WTC11 (cell line): ENCODE results near the gene PAM16. TPM values are rescaled to one million over a fixed set of nuclear protein-coding genes. Genes with fewer than 3 reads are reported as not detected.

Source experiments
- ATAC-seq: fragments of 200-7000 bp; cut with Tn5 transposase; 2 replicates; pipeline ENCODE4 v1.10.0; 2021; ENCODE audit warnings: mild to moderate bottlenecking, moderate library complexity
- CTCF ChIA-PET: fragments of 300-600 bp; sonication (Branson Sonifier 250); formaldehyde crosslinking; loops from one replicate; lab custom pipeline; 2021; ENCODE audit warnings: antibody characterized with exemption; lab: Charles Lee
- POLR2A ChIA-PET: fragments of 350-600 bp; sonication (Branson Sonifier 250); formaldehyde crosslinking; loops from one replicate; lab custom pipeline; 2021; ENCODE audit warnings: antibody characterized with exemption; lab: Charles Lee
- DNase-seq: peaks from one replicate; pipeline ENCODE4 v3.0.0; 2021; ENCODE audit warnings: low spot score
- H3K27ac Mint-ChIP-seq: 2 replicates; pipeline ENCODE4 v1.8.0; 2021; ENCODE audit warnings: mixed read lengths
- H3K27me3 Mint-ChIP-seq: 2 replicates; pipeline ENCODE4 v1.8.0; 2021; ENCODE audit warnings: low read depth, mild to moderate bottlenecking, moderate library complexity, mixed read lengths
- H3K36me3 Mint-ChIP-seq: 2 replicates; pipeline ENCODE4 v1.8.0; 2021; ENCODE audit warnings: mixed read lengths
- H3K4me1 Mint-ChIP-seq: 2 replicates; pipeline ENCODE4 v1.8.0; 2022; ENCODE audit warnings: mixed read lengths
- H3K4me3 Mint-ChIP-seq: 2 replicates; pipeline ENCODE4 v1.8.0; 2021; ENCODE audit warnings: mild to moderate bottlenecking, moderate library complexity, mixed read lengths
- H3K9me3 Mint-ChIP-seq: 2 replicates; pipeline ENCODE4 v1.8.0; 2021; ENCODE audit warnings: mixed read lengths
- CBFB ChIP-seq: sonication (generic); formaldehyde crosslinking; IDR thresholded peaks from 2 replicates; pipeline ENCODE4 v1.8.1; 2022; ENCODE audit warnings: mild to moderate bottlenecking, low read depth, missing genetic modification reagents
- CREM ChIP-seq: sonication (generic); formaldehyde crosslinking; IDR thresholded peaks from 2 replicates; pipeline ENCODE4 v1.8.1; 2022; ENCODE audit warnings: mild to moderate bottlenecking, missing genetic modification reagents, moderate library complexity
- GTF2I ChIP-seq: fragments of 250-450 bp; sonication (Bioruptor Pico); conservative IDR thresholded peaks from 2 replicates; pipeline ENCODE4 v1.4.0; 2021; ENCODE audit warnings: mild to moderate bottlenecking
- JUN ChIP-seq: sonication (generic); formaldehyde crosslinking; IDR thresholded peaks from 2 replicates; pipeline ENCODE4 v1.8.0; 2023; ENCODE audit warnings: mild to moderate bottlenecking, missing genetic modification reagents
- MXD4 ChIP-seq: fragments of 250-450 bp; sonication (Bioruptor Pico); IDR thresholded peaks from 2 replicates; pipeline ENCODE4 v1.8.0; 2021; ENCODE audit warnings: mild to moderate bottlenecking, moderate library complexity, borderline replicate concordance
- NFATC4 ChIP-seq: fragments of 250-450 bp; sonication (Bioruptor Pico); IDR thresholded peaks from 2 replicates; pipeline ENCODE4 v1.9.0; 2021; ENCODE audit warnings: mild to moderate bottlenecking
- PRRX2 ChIP-seq: fragments of 250-450 bp; sonication (Bioruptor Pico); IDR thresholded peaks from 2 replicates; pipeline ENCODE4 v1.8.0; 2021; ENCODE audit warnings: mild to moderate bottlenecking
- TEAD4 ChIP-seq: sonication (generic); formaldehyde crosslinking; IDR thresholded peaks from 2 replicates; pipeline ENCODE4 v1.8.0; 2022; ENCODE audit warnings: mild to moderate bottlenecking, missing genetic modification reagents
- ZNF423 ChIP-seq: fragments of 250-450 bp; sonication (Bioruptor Pico); IDR thresholded peaks from 2 replicates; pipeline ENCODE4 v2.1.2; 2022; ENCODE audit warnings: mild to moderate bottlenecking, moderate library complexity
- ZNF671 ChIP-seq: fragments of 250-450 bp; sonication (Bioruptor Pico); IDR thresholded peaks from 2 replicates; pipeline ENCODE4 v1.8.0; 2021; ENCODE audit warnings: mild to moderate bottlenecking
- total RNA-seq: library from RNA; stranded (reverse); gene quantifications from 3 replicates; pipeline ENCODE4 v1.2.3, GENCODE V29; 2021
- TF ChIP-seq, protein P1 (sequence below): sonication (generic); formaldehyde crosslinking; IDR thresholded peaks from 2 replicates; pipeline ENCODE4 v1.8.1; 2022; ENCODE audit warnings: missing genetic modification reagents, borderline replicate concordance
- TF ChIP-seq, protein P2 (sequence below): fragments of 250-450 bp; sonication (Bioruptor Pico); IDR thresholded peaks from 2 replicates; pipeline ENCODE4 v2.1.2; 2022; ENCODE audit warnings: mild to moderate bottlenecking, moderate library complexity
- TF ChIP-seq, protein P3 (sequence below): sonication (generic); formaldehyde crosslinking; IDR thresholded peaks from 2 replicates; pipeline ENCODE4 v1.8.0; 2023; ENCODE audit warnings: missing genetic modification reagents, mild to moderate bottlenecking, borderline replicate concordance
- TF ChIP-seq, protein P4 (sequence below): sonication (generic); formaldehyde crosslinking; IDR thresholded peaks from 2 replicates; pipeline ENCODE4 v1.8.0; 2022; ENCODE audit warnings: mild to moderate bottlenecking, missing genetic modification reagents
- TF ChIP-seq, protein P5 (sequence below): sonication (generic); formaldehyde crosslinking; IDR thresholded peaks from 2 replicates; pipeline ENCODE4 v1.8.1; 2022; ENCODE audit warnings: mild to moderate bottlenecking, moderate library complexity, missing genetic modification reagents
- TF ChIP-seq, protein P6 (sequence below): sonication (generic); formaldehyde crosslinking; IDR thresholded peaks from 2 replicates; pipeline ENCODE4 v1.8.0; 2022; ENCODE audit warnings: mild to moderate bottlenecking, missing genetic modification reagents

PAM16 gene
- total RNA-seq, 1 experiment from 2014 or later: 88.9 TPM

DNA sequence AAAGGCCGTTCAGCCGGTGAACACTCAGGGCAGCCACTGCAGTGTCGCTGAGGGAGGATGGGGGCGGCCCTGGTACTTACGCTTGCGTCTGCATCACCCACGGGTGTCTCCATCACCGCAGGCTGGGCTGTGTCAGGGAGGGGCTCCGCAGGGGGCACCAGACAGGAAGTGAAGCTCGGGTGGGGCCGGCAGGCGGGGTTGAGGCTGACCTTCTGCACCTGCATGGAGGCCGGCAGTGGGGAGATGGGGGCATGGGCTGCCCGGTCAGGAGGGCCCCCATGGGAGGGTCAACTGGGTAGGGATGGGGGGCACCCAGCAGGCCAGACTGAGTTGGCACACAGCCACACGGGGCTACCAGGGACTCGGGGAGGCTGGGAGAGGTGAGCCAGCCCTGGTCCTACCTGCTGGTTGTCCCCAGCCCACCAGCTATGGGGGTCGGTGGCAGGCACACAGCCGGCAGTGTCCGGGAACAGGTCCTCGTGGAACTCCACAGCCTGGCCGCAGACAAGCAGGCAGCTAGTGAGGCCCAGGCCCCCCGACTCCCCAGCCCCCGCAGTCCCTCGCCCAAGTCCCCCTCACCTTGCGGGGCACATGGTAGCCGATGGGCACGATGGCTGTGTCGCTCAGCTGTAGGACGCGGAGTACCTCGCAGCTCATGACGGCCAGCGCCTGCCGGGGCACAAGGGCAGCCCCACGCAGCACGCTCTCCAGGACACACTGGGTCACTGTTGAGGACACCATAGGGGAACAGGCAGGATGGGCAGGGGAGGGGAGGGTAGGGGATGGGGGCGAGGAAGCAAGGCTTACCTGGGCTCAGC, 13.3 kb upstream of the PAM16 start:
- Mint-ChIP-seq H3K36me3 (no peaks in the 10 kb centered on the region), H3K4me1 (no peaks in the 10 kb centered on the region), H3K4me3 (no peak overlapping the region), H3K9me3 (no peaks in the 10 kb centered on the region), H3K27ac (no peak overlapping the region), H3K27me3 (no peaks in the 10 kb centered on the region)
- ChIA-PET CTCF (interaction anchor here (0.6 to 2.5 kb wide), 6 partner anchors 9 to 185 kb away, joined by 3 to 14 read pairs (median 3); no protein-coding TSS in a partner anchor), POLR2A (interaction anchor here (0.7 kb wide), 1 partner anchor 90 kb away, joined by 4 read pairs; no protein-coding TSS in a partner anchor)
- TF ChIP-seq, protein P1, sequence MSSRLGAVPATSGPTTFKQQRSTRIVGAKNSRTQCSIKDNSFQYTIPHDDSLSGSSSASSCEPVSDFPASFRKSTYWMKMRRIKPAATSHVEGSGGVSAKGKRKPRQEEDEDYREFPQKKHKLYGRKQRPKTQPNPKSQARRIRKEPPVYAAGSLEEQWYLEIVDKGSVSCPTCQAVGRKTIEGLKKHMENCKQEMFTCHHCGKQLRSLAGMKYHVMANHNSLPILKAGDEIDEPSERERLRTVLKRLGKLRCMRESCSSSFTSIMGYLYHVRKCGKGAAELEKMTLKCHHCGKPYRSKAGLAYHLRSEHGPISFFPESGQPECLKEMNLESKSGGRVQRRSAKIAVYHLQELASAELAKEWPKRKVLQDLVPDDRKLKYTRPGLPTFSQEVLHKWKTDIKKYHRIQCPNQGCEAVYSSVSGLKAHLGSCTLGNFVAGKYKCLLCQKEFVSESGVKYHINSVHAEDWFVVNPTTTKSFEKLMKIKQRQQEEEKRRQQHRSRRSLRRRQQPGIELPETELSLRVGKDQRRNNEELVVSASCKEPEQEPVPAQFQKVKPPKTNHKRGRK (CRISPR knock-in tag): no peak
- 0 out of 2 replicates have a peak, but pooled peaks have one; percentile 11 for TF ChIP-seq ZNF423 (CRISPR knock-in tag)
- ATAC-seq: no peak
- no peak for DNase-seq

DNA sequence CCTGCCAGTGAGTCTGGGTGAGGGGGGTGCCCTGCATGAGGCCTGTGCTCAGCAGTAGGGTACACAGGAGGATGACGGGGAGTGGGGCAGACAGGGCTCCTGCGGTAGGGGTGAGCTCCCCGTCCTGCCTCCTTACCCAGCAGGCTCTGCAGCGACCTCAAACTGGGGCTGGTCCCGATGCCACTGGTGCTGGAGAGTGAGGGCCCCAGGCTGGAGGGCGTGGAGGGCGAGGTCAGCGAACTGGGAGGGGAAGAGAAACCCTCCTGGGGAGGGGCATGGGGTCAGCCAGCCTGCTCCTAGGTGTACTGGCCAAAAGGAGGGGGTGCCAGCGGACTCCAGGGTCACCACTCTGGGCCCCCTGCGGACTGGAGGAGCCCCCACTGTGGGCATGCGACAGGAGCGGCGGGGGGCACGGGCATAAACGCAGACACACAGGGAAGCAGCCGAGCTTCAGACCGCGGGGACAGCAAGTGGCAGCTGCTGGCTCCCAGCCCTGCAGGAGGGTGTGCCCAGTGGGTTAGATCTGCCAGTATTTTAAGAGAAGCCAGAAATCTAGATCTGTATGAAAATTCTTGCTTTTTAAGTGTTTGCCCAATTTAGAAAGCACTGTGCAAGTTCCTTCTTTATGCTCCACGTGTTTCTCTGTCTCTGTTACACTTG, 11.5 kb upstream of the PAM16 start:
- TF ChIP-seq CBFB (no peak), CREM (CRISPR knock-in tag) (no peak), MXD4 (CRISPR knock-in tag) (no peak), ZNF423 (CRISPR knock-in tag) (no peak), TEAD4 (CRISPR knock-in tag) (no peak), GTF2I (CRISPR knock-in tag) (no peak), ZNF671 (CRISPR knock-in tag) (no peak), PRRX2 (CRISPR knock-in tag) (no peak), NFATC4 (CRISPR knock-in tag) (no peak), JUN (no peak)
- TF ChIP-seq, protein P2, sequence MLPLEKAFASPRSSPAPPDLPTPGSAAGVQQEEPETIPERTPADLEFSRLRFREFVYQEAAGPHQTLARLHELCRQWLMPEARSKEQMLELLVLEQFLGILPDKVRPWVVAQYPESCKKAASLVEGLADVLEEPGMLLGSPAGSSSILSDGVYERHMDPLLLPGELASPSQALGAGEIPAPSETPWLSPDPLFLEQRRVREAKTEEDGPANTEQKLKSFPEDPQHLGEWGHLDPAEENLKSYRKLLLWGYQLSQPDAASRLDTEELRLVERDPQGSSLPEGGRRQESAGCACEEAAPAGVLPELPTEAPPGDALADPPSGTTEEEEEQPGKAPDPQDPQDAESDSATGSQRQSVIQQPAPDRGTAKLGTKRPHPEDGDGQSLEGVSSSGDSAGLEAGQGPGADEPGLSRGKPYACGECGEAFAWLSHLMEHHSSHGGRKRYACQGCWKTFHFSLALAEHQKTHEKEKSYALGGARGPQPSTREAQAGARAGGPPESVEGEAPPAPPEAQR (CRISPR knock-in tag): no peak
- TF ChIP-seq, protein P3, sequence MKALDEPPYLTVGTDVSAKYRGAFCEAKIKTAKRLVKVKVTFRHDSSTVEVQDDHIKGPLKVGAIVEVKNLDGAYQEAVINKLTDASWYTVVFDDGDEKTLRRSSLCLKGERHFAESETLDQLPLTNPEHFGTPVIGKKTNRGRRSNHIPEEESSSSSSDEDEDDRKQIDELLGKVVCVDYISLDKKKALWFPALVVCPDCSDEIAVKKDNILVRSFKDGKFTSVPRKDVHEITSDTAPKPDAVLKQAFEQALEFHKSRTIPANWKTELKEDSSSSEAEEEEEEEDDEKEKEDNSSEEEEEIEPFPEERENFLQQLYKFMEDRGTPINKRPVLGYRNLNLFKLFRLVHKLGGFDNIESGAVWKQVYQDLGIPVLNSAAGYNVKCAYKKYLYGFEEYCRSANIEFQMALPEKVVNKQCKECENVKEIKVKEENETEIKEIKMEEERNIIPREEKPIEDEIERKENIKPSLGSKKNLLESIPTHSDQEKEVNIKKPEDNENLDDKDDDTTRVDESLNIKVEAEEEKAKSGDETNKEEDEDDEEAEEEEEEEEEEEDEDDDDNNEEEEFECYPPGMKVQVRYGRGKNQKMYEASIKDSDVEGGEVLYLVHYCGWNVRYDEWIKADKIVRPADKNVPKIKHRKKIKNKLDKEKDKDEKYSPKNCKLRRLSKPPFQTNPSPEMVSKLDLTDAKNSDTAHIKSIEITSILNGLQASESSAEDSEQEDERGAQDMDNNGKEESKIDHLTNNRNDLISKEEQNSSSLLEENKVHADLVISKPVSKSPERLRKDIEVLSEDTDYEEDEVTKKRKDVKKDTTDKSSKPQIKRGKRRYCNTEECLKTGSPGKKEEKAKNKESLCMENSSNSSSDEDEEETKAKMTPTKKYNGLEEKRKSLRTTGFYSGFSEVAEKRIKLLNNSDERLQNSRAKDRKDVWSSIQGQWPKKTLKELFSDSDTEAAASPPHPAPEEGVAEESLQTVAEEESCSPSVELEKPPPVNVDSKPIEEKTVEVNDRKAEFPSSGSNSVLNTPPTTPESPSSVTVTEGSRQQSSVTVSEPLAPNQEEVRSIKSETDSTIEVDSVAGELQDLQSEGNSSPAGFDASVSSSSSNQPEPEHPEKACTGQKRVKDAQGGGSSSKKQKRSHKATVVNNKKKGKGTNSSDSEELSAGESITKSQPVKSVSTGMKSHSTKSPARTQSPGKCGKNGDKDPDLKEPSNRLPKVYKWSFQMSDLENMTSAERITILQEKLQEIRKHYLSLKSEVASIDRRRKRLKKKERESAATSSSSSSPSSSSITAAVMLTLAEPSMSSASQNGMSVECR (CRISPR knock-in tag): no peak
- TF ChIP-seq, protein P4, sequence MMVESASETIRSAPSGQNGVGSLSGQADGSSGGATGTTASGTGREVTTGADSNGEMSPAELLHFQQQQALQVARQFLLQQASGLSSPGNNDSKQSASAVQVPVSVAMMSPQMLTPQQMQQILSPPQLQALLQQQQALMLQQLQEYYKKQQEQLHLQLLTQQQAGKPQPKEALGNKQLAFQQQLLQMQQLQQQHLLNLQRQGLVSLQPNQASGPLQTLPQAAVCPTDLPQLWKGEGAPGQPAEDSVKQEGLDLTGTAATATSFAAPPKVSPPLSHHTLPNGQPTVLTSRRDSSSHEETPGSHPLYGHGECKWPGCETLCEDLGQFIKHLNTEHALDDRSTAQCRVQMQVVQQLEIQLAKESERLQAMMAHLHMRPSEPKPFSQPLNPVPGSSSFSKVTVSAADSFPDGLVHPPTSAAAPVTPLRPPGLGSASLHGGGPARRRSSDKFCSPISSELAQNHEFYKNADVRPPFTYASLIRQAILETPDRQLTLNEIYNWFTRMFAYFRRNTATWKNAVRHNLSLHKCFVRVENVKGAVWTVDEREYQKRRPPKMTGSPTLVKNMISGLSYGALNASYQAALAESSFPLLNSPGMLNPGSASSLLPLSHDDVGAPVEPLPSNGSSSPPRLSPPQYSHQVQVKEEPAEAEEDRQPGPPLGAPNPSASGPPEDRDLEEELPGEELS (CRISPR knock-in tag): no peak
- TF ChIP-seq, protein P5, sequence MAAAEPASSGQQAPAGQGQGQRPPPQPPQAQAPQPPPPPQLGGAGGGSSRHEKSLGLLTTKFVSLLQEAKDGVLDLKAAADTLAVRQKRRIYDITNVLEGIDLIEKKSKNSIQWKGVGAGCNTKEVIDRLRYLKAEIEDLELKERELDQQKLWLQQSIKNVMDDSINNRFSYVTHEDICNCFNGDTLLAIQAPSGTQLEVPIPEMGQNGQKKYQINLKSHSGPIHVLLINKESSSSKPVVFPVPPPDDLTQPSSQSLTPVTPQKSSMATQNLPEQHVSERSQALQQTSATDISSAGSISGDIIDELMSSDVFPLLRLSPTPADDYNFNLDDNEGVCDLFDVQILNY (CRISPR knock-in tag): no peak
- TF ChIP-seq, protein P6, sequence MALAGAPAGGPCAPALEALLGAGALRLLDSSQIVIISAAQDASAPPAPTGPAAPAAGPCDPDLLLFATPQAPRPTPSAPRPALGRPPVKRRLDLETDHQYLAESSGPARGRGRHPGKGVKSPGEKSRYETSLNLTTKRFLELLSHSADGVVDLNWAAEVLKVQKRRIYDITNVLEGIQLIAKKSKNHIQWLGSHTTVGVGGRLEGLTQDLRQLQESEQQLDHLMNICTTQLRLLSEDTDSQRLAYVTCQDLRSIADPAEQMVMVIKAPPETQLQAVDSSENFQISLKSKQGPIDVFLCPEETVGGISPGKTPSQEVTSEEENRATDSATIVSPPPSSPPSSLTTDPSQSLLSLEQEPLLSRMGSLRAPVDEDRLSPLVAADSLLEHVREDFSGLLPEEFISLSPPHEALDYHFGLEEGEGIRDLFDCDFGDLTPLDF (CRISPR knock-in tag): no peak

More for the DNA sequence above, 11.5 kb upstream of the PAM16 start:
- Mint-ChIP-seq H3K27me3 (no peaks in the 10 kb centered on the region), H3K4me1 (no peaks in the 10 kb centered on the region), H3K36me3 (peaks cover 2% of the 10 kb centered on the region; the same call in 1 of the 2 replicates), H3K9me3 (no peaks in the 10 kb centered on the region), H3K27ac (peak overlapping the region; percentile 27; the same call in 1 of the 2 replicates), H3K4me3 (no peak overlapping the region)
- POLR2A ChIA-PET: no interaction called here
- CTCF ChIA-PET: interaction anchor here (0.7 to 5.6 kb wide), 3 partner anchors 15 to 41 kb away, joined by 3 to 322 read pairs (median 106); no protein-coding TSS in a partner anchor
- ATAC-seq (no peak), DNase-seq (no peak)
